GM13976 (cell line): ENCODE measurements around the gene HOXA4.

Source experiments
- DNase-seq: peaks from one replicate; pipeline ENCODE4 v3.0.0; 2012; ENCODE audit warnings: low spot score
- in situ Hi-C: fragments of 300-500 bp; cut with MboI; formaldehyde crosslinking; loops from one replicate; pipeline ENCODE4 v1.12.0; 2022; ENCODE audit warnings: low sequenced_read_pairs, mixed read lengths, inconsistent platforms; ENCODE audit not compliant: unreplicated experiment
- TF ChIP-seq, protein P1 (sequence below): IDR thresholded peaks from 2 replicates; pipeline ENCODE4 v1.5.1; 2012; ENCODE audit warnings: borderline replicate concordance, mild to moderate bottlenecking; ENCODE audit not compliant: insufficient read depth; ENCODE audit errors: extremely low read depth, missing control alignments, control extremely low read depth

The HOXA4 gene

DNA sequence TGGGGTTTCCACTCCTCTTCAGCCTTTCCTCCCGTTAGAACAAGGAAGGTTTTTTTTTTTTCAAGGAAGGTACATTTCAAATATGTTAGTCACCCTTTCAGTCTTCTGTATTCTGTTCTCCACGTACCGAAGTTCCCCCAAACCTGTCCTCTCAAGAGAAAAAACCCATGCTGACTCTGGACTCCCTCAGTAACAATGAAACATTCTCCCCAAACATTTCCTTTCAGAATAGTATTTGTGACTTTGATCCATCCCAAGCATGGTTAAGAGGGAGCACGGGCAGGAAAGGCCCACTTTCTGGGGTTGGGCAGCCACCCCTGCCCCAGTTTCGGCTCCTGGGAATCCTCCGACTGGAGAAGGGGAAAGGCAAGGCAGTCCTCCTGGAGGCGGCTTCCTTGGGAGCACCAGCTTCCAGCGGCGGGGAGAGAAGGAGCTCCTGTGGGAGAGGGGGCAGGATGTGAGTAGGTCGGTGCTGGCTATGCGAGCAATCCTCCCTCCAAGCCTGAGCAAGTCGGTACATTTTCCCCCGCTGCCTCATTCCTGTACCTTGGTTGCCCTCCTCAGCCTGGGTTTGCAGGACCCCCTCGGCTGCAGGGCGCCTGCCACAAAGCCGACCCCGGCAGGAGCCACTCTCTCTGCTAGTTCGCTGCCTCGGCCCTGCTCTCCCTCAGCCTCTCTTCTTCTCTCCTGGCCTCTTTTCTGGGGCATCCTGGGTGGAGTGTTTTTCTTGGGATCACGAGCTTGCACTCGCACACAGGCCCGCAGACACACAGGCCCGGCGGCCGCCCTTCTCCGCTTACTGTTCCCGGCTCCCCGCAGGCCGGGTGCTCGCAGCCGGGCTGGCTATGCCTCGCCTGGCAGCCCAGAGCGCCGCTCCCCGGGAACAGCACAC, 32.6 kb downstream of the HOXA4 start:
- no peak for DNase-seq
- in situ Hi-C loops, result no loop called here
- TF ChIP-seq, protein P1, sequence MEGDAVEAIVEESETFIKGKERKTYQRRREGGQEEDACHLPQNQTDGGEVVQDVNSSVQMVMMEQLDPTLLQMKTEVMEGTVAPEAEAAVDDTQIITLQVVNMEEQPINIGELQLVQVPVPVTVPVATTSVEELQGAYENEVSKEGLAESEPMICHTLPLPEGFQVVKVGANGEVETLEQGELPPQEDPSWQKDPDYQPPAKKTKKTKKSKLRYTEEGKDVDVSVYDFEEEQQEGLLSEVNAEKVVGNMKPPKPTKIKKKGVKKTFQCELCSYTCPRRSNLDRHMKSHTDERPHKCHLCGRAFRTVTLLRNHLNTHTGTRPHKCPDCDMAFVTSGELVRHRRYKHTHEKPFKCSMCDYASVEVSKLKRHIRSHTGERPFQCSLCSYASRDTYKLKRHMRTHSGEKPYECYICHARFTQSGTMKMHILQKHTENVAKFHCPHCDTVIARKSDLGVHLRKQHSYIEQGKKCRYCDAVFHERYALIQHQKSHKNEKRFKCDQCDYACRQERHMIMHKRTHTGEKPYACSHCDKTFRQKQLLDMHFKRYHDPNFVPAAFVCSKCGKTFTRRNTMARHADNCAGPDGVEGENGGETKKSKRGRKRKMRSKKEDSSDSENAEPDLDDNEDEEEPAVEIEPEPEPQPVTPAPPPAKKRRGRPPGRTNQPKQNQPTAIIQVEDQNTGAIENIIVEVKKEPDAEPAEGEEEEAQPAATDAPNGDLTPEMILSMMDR, result no peak

DNA sequence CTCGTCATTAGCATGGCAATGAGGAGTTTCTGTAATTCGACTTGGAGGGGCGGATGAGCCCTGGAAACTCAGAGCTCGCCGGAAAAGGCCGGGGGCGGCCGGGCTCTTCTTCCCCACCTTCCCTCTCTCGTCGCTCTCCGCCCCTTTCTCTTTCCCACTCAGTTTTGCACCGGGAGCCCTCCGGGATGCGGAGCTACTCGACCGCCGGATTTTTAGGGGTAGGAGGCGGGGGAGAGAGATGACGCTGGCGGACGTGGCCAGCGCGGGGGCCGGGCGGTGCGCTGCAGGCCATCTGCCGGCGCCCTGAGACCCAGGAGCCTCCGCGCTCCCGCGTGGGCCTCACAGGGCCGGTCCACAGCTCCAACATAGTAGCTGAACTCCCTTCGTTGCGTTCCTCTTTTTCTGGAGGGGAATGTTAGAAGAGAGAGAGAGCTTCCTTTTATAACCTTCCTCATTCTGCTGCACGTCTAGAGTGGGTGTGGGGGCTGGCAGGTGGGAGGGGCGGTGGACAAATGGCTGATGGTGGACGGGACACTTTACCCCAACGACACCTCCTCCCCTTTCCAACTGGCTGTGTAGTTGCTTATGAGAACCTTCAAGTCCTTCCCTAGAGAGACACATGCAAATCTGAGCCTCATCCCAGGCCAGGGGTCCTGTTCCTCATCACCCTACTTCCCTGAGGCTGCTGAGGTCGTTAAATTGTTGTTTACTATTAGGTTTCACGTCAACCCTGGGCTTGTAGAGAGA, 33.6 kb downstream of the HOXA4 start:
- peak; percentile 63 for DNase-seq
- in situ Hi-C loops, result no loop called here
- TF ChIP-seq, protein P1, result no peak

DNA sequence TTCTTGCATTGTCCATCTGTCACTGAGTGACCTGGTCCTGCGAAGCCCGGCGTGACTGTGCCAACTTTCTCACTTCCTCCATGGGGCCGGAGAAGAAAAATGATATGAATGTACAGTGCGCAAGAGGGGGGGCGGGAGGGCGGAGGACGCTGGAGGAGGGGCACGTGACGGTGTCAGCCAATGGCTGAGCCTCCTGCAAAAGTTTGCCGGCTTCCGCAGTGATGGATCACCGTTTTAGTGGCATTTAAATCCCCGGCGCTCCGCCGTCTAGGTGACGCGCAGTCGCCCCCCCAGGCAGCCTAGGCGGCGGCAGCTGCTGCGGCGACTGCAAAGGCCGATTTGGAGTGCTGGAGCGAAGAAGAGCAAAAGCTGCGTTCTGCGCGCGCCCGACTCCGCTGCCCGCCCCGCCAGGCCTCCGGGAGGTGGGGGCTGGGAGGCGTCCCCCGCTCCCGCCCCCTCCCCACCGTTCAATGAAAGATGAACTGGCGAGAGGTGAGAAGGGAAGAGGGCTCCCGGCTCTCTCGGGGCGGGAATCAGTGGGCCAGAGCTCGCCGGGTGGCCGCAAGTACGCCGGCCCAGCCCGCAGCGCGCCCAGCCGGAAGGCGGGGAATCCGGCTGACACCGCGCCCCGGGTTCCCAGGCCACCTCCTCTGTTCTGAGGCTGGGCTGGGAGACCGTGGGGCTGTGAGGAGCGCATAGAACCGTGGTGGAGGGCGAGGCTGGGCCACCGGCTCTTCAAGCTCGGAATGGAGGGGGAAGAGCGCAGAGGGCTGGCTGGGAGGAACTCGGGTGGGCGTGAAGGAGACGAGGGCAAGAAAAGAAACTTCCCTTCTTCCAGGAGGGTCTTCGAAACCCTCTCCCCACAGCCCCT, 34.4 kb downstream of the HOXA4 start, which contains the start of gene HOXA1:
Gene HOXA1 (minus strand): TSS at position 104 of the 871 bp plus-strand sequence. CDS start 88 bp downstream, at position 16.
- peak; percentile 95 for DNase-seq
- in situ Hi-C loops, result no loop called here
- TF ChIP-seq, protein P1, result no peak

DNA sequence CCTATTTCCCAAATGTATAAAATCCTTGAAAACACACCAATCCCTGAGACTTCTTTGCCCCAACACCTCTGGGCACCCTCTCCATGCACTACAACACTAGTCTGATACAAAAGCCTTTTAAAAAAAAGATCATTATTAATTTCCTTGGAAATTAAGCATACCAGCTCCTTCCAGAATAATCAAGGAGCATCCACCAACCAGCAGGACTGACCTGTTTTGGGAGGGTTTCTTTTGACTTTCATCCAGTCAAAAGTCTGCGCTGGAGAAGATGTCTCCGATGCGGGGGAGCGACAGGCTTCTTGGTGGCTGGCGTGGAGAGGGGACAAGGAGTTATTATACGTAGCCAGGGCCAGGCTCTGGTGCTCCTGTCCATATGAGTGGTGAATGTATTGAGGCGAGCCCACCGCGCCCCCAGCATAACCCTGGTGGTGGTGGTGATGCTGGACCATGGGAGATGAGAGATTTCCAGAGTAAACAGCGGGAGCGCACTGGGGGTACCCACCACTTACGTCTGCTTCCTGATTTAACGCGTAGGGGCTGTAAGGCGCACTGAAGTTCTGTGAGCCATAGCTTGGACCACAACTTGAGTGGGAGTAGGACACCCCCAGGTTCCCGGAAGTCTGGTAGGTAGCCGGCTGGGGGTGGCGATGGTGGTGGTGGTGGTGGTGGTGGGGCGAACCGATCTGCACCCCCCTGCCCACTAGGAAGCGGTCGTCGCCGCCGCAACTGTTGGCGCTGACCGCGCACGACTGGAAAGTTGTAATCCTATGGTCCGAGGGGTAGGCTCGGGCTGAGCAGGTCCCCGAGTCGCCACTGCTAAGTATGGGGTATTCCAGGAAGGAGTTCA, 35.3 kb downstream of the HOXA4 start:
- peak; percentile 33 for DNase-seq
- TF ChIP-seq, protein P1, result no peak
- in situ Hi-C loops, result no loop called here

DNA sequence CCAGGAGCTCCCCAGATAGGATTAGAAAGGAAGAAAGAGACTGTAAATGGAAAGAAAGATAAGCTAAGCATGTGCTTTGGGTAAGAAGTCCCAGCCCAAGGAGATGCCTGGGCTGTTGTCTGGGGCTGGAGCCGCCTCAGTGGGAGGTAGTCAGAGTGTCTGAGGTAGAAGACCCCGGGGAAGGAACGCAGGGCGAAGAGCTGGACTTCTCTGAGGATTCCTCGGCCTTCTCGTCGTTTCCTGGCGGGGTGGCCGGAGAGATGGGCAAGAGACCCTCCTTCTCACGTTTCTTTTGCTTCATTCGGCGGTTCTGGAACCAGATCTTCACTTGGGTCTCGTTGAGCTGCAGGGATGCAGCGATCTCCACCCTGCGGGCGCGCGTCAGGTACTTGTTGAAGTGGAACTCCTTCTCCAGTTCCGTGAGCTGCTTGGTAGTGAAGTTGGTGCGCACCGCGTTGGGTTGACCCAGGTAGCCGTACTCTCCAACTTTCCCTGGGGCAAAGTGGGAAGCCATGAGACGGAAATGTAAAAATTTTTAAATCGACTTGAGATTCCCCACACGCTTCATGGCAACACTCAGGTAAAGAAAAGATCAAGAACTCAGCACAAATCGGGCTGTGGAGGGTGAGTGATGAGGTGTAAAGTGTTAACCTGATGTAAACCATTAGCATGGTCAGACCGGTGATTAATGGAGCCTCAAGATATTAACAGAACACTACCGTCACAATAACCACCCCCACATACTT, 36.1 kb downstream of the HOXA4 start:
- no peak for DNase-seq
- TF ChIP-seq, protein P1, result no peak
- in situ Hi-C loops, result no loop called here
